Measurements from ENCODE around the gene DENND1A. TPM values are rescaled to one million over a fixed set of nuclear protein-coding genes. Genes with fewer than 3 reads are reported as not detected.

DENND1A gene
- total RNA-seq, 1 experiment from 2014 or later, result 23.5 TPM

DNA sequence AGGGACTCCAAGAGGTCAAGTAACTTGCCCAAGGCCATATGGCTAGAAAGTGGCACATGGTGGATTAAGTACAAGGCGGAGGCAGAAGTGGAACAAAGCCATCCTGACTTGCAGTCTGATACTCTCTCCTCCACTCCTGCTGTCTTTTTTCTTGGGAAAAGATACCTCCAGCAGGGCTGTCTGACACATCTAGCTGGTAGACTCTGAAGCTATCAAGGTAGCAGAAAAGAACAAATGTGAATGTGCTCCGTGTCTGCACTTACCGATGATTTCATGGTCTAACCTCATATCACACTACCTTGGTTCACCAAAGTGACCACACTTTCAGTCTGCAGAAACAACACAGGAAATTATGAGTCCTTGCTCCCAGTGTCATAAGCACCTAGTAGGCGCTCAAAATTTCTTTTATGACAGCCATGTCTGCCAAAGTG, 289.1 kb downstream of the DENND1A start (continued):
- TF ChIP-seq, protein P1, sequence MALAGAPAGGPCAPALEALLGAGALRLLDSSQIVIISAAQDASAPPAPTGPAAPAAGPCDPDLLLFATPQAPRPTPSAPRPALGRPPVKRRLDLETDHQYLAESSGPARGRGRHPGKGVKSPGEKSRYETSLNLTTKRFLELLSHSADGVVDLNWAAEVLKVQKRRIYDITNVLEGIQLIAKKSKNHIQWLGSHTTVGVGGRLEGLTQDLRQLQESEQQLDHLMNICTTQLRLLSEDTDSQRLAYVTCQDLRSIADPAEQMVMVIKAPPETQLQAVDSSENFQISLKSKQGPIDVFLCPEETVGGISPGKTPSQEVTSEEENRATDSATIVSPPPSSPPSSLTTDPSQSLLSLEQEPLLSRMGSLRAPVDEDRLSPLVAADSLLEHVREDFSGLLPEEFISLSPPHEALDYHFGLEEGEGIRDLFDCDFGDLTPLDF (CRISPR knock-in tag; IDR thresholded peaks at IDR 0.05), result no peak

DNA sequence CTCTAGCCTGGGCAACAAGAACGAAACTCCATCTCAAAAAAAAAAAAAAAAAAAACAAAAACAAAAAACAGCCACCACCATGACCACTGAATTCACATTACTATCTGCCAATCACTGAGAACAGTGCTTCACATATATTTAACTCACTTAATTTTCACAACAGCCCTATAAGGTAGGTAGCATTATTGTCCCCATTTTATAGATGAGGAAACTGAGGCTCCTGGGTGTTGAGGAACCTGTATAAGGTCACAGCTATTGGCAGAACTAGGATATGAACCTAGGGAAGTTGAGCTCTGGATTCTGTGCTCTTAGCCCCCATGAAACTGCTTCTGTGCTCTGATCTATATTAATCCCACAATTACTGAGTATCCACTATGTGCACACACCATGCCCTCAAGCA, 290.2 kb downstream of the DENND1A start:
- Mint-ChIP-seq H3K9me3 (no peaks in the 10 kb centered on the region), H3K27me3 (ENCODE audit: low read depth) (no peaks in the 10 kb centered on the region), H3K36me3 (no peaks in the 10 kb centered on the region), H3K4me3 (no peak overlapping the region), H3K27ac (no peak overlapping the region), H3K4me1 (peaks cover 5% of the 10 kb centered on the region; the same call in 1 of the 2 replicates)
- DNase-seq (ENCODE audit: low spot score) (no peak), ATAC-seq (no peak)
- ChIA-PET POLR2A (no interaction called here), CTCF (interaction anchor here (0.6 kb wide), 1 partner anchor 847 kb away, joined by 3 read pairs; no protein-coding TSS in a partner anchor)
- TF ChIP-seq, protein P2, sequence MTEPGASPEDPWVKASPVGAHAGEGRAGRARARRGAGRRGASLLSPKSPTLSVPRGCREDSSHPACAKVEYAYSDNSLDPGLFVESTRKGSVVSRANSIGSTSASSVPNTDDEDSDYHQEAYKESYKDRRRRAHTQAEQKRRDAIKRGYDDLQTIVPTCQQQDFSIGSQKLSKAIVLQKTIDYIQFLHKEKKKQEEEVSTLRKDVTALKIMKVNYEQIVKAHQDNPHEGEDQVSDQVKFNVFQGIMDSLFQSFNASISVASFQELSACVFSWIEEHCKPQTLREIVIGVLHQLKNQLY (CRISPR knock-in tag; IDR thresholded peaks at IDR 0.05), result no peak
- TF ChIP-seq, protein P3, sequence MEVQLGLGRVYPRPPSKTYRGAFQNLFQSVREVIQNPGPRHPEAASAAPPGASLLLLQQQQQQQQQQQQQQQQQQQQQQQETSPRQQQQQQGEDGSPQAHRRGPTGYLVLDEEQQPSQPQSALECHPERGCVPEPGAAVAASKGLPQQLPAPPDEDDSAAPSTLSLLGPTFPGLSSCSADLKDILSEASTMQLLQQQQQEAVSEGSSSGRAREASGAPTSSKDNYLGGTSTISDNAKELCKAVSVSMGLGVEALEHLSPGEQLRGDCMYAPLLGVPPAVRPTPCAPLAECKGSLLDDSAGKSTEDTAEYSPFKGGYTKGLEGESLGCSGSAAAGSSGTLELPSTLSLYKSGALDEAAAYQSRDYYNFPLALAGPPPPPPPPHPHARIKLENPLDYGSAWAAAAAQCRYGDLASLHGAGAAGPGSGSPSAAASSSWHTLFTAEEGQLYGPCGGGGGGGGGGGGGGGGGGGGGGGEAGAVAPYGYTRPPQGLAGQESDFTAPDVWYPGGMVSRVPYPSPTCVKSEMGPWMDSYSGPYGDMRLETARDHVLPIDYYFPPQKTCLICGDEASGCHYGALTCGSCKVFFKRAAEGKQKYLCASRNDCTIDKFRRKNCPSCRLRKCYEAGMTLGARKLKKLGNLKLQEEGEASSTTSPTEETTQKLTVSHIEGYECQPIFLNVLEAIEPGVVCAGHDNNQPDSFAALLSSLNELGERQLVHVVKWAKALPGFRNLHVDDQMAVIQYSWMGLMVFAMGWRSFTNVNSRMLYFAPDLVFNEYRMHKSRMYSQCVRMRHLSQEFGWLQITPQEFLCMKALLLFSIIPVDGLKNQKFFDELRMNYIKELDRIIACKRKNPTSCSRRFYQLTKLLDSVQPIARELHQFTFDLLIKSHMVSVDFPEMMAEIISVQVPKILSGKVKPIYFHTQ (CRISPR knock-in tag; IDR thresholded peaks at IDR 0.05), result no peak
- TF ChIP-seq NFYB (CRISPR knock-in tag; conservative IDR thresholded peaks at IDR 0.05; ENCODE audit: low read depth), result no peak
- TF ChIP-seq, protein P4, sequence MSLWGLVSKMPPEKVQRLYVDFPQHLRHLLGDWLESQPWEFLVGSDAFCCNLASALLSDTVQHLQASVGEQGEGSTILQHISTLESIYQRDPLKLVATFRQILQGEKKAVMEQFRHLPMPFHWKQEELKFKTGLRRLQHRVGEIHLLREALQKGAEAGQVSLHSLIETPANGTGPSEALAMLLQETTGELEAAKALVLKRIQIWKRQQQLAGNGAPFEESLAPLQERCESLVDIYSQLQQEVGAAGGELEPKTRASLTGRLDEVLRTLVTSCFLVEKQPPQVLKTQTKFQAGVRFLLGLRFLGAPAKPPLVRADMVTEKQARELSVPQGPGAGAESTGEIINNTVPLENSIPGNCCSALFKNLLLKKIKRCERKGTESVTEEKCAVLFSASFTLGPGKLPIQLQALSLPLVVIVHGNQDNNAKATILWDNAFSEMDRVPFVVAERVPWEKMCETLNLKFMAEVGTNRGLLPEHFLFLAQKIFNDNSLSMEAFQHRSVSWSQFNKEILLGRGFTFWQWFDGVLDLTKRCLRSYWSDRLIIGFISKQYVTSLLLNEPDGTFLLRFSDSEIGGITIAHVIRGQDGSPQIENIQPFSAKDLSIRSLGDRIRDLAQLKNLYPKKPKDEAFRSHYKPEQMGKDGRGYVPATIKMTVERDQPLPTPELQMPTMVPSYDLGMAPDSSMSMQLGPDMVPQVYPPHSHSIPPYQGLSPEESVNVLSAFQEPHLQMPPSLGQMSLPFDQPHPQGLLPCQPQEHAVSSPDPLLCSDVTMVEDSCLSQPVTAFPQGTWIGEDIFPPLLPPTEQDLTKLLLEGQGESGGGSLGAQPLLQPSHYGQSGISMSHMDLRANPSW (CRISPR knock-in tag; conservative IDR thresholded peaks at IDR 0.05; ENCODE audit: low read depth), result no peak
- TF ChIP-seq NFATC4 (CRISPR knock-in tag; IDR thresholded peaks at IDR 0.05), result no peak
- TF ChIP-seq SP1 (CRISPR knock-in tag; conservative IDR thresholded peaks at IDR 0.05), result no peak
- TF ChIP-seq RORB (CRISPR knock-in tag; IDR thresholded peaks at IDR 0.05), result no peak
- no peak for TF ChIP-seq OVOL2 (CRISPR knock-in tag; IDR thresholded peaks at IDR 0.05; ENCODE audit: borderline replicate concordance)
- no peak for TF ChIP-seq GTF2I (CRISPR knock-in tag; conservative IDR thresholded peaks at IDR 0.05)
- TF ChIP-seq, protein P5, sequence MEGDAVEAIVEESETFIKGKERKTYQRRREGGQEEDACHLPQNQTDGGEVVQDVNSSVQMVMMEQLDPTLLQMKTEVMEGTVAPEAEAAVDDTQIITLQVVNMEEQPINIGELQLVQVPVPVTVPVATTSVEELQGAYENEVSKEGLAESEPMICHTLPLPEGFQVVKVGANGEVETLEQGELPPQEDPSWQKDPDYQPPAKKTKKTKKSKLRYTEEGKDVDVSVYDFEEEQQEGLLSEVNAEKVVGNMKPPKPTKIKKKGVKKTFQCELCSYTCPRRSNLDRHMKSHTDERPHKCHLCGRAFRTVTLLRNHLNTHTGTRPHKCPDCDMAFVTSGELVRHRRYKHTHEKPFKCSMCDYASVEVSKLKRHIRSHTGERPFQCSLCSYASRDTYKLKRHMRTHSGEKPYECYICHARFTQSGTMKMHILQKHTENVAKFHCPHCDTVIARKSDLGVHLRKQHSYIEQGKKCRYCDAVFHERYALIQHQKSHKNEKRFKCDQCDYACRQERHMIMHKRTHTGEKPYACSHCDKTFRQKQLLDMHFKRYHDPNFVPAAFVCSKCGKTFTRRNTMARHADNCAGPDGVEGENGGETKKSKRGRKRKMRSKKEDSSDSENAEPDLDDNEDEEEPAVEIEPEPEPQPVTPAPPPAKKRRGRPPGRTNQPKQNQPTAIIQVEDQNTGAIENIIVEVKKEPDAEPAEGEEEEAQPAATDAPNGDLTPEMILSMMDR (IDR thresholded peaks at IDR 0.05), result no peak
- TF ChIP-seq ZNF263 (CRISPR knock-in tag; IDR thresholded peaks at IDR 0.05; ENCODE audit: low read depth), result no peak
- TF ChIP-seq CREM (CRISPR knock-in tag; IDR thresholded peaks at IDR 0.05), result no peak
- no peak for TF ChIP-seq HMGA2 (CRISPR knock-in tag; IDR thresholded peaks at IDR 0.05)
- TF ChIP-seq, protein P6, sequence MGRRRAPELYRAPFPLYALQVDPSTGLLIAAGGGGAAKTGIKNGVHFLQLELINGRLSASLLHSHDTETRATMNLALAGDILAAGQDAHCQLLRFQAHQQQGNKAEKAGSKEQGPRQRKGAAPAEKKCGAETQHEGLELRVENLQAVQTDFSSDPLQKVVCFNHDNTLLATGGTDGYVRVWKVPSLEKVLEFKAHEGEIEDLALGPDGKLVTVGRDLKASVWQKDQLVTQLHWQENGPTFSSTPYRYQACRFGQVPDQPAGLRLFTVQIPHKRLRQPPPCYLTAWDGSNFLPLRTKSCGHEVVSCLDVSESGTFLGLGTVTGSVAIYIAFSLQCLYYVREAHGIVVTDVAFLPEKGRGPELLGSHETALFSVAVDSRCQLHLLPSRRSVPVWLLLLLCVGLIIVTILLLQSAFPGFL (CRISPR knock-in tag; IDR thresholded peaks at IDR 0.05; ENCODE audit: borderline replicate concordance), result no peak
- TF ChIP-seq ESRRA (CRISPR knock-in tag; IDR thresholded peaks at IDR 0.05; ENCODE audit: borderline replicate concordance), result no peak
- TF ChIP-seq, protein P7, sequence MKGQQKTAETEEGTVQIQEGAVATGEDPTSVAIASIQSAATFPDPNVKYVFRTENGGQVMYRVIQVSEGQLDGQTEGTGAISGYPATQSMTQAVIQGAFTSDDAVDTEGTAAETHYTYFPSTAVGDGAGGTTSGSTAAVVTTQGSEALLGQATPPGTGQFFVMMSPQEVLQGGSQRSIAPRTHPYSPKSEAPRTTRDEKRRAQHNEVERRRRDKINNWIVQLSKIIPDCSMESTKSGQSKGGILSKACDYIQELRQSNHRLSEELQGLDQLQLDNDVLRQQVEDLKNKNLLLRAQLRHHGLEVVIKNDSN (CRISPR knock-in tag; IDR thresholded peaks at IDR 0.05), result no peak
- TF ChIP-seq, protein P8, sequence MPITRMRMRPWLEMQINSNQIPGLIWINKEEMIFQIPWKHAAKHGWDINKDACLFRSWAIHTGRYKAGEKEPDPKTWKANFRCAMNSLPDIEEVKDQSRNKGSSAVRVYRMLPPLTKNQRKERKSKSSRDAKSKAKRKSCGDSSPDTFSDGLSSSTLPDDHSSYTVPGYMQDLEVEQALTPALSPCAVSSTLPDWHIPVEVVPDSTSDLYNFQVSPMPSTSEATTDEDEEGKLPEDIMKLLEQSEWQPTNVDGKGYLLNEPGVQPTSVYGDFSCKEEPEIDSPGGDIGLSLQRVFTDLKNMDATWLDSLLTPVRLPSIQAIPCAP (CRISPR knock-in tag; IDR thresholded peaks at IDR 0.05), result no peak
- TF ChIP-seq, protein P1 (CRISPR knock-in tag; IDR thresholded peaks at IDR 0.05), result no peak
